A549 (cell line): Measurements from ENCODE around the gene FIBCD1. TPM values are rescaled to one million over a fixed set of nuclear protein-coding genes. Genes with fewer than 3 reads are reported as not detected.

Experiments used
- ATAC-seq, 2 experiments: fragments of 200-7000 bp in 1 of 2; fragments of >200 bp in 1 of 2; cut with Nextera tagmentation in 1 of 2; cut with Tn5 transposase in 1 of 2; 3 replicates each; pipeline versions ENCODE4 v1.8.0 to v1.9.1; 2018 to 2020; ENCODE audit warnings: mild to moderate bottlenecking in 1 of 2, moderate library complexity in 1 of 2
- CTCF ChIA-PET: fragments of 300-600 bp; sonication (Branson Sonifier 250); formaldehyde crosslinking; extraction: SDS; loops from one replicate; lab custom pipeline; 2021; ENCODE audit warnings: antibody characterized with exemption, inconsistent platforms; lab: Yijun Ruan, JAX
- POLR2A ChIA-PET: fragments of 350-600 bp; formaldehyde crosslinking; extraction: SDS; loops from one replicate; lab custom pipeline; 2021; ENCODE audit warnings: antibody characterized with exemption, inconsistent platforms; lab: Yijun Ruan, JAX
- DNase-seq, 2 experiments: peaks; one replicate each; pipeline versions ENCODE4 v3.0.0 to v3.0.0-alpha.2; 2011 to 2016; ENCODE audit warnings: low read depth in 1 of 2, low spot score in 1 of 2
- FAIRE-seq: peaks from 2 replicates; lab custom pipeline; 2011; peaks lifted over from hg19 to GRCh38; lab: Jason Lieb, UNC
- H3K27ac ChIP-seq, 2 experiments: fragments of >200 bp; sonication (Bioruptor Twin); formaldehyde crosslinking; 3 replicates each; pipeline ENCODE4 v1.5.1; 2016 to 2017
- H3K4me1 ChIP-seq: fragments of >200 bp; sonication (Bioruptor Twin); formaldehyde crosslinking; 3 replicates; pipeline ENCODE4 v1.6.1; 2016
- H3K4me2 ChIP-seq: fragments of >200 bp; sonication (Bioruptor Twin); formaldehyde crosslinking; 3 replicates; pipeline ENCODE4 v1.6.1; 2016
- H3K4me3 ChIP-seq: fragments of >200 bp; sonication (Bioruptor Twin); formaldehyde crosslinking; 3 replicates; pipeline ENCODE4 v1.5.1; 2016
- H3K9me3 ChIP-seq: fragments of >200 bp; sonication (Bioruptor Twin); formaldehyde crosslinking; 3 replicates; pipeline ENCODE4 v1.6.1; 2016
- CHD4 ChIP-seq: fragments of 200-600 bp; sonication (generic); IDR thresholded peaks from 2 replicates; pipeline ENCODE4 v1.6.1; 2016; ENCODE audit warnings: antibody characterized with exemption, mild to moderate bottlenecking, borderline replicate concordance
- EHF ChIP-seq: fragments of 250-450 bp; sonication (Bioruptor Pico); IDR thresholded peaks from 2 replicates; pipeline ENCODE4 v1.5.0; 2020; ENCODE audit warnings: mild to moderate bottlenecking
- EHMT2 ChIP-seq: fragments of 200-600 bp; sonication (generic); IDR thresholded peaks from 2 replicates; pipeline ENCODE4 v1.6.1; 2016; ENCODE audit warnings: antibody characterized with exemption, low read depth, mild to moderate bottlenecking, moderate library complexity
- ELK1 ChIP-seq: fragments of 150-350 bp; IDR thresholded peaks from 2 replicates; pipeline ENCODE4 v1.6.1; 2014; ENCODE audit warnings: low read depth, mild to moderate bottlenecking, low read length
- FOSB ChIP-seq: fragments of 250-450 bp; sonication (Bioruptor Pico); IDR thresholded peaks from 2 replicates; pipeline ENCODE4 v1.5.0; 2020; ENCODE audit warnings: mild to moderate bottlenecking, moderate library complexity
- FOSL2 ChIP-seq, 2 experiments: fragments of 450-650 bp in 1 of 2; fragments of >200 bp in 1 of 2; sonication (Bioruptor Twin) in 1 of 2; formaldehyde crosslinking; IDR thresholded peaks; 2 replicates each; pipeline versions ENCODE4 v1.5.0 to v1.6.1; 2016 to 2020; ENCODE audit warnings: mild to moderate bottlenecking in 1 of 2, moderate library complexity in 1 of 2
- FOXS1 ChIP-seq: fragments of 250-450 bp; sonication (Bioruptor Pico); IDR thresholded peaks from 2 replicates; pipeline ENCODE4 v1.5.0; 2020; ENCODE audit warnings: mild to moderate bottlenecking, moderate library complexity
- HDAC2 ChIP-seq: fragments of 200-600 bp; sonication (generic); IDR thresholded peaks from 2 replicates; pipeline ENCODE4 v1.6.1; 2016
- KDM5A ChIP-seq: fragments of 200-600 bp; sonication (generic); IDR thresholded peaks from 2 replicates; pipeline ENCODE4 v1.6.1; 2016; ENCODE audit warnings: antibody characterized with exemption, mild to moderate bottlenecking
- NFE2L2 ChIP-seq: fragments of 150-350 bp; conservative IDR thresholded peaks from 2 replicates; pipeline ENCODE4 v1.6.1; 2014; ENCODE audit warnings: low read length
- POLR2A ChIP-seq: IDR thresholded peaks from 2 replicates; pipeline ENCODE4 v1.6.1; 2012; ENCODE audit warnings: mild to moderate bottlenecking, low read length
- POLR2AphosphoS2 ChIP-seq: conservative IDR thresholded peaks from 2 replicates; pipeline ENCODE4 v1.6.1; 2012; ENCODE audit warnings: low read length, improper control_type of control experiment, inconsistent platforms
- RFX5 ChIP-seq: fragments of 450-650 bp; IDR thresholded peaks from 2 replicates; pipeline ENCODE4 v1.7.1; 2014; ENCODE audit warnings: antibody characterized with exemption, mild to moderate bottlenecking, moderate library complexity
- SREBF2 ChIP-seq: fragments of 450-650 bp; IDR thresholded peaks from 2 replicates; pipeline ENCODE4 v1.6.1; 2014; ENCODE audit warnings: mild to moderate bottlenecking, moderate library complexity
- TP53 ChIP-seq: fragments of 250-450 bp; sonication (Bioruptor Pico); IDR thresholded peaks from 2 replicates; pipeline ENCODE4 v1.5.0; 2021; ENCODE audit warnings: mild to moderate bottlenecking, moderate library complexity
- USF2 ChIP-seq: fragments of 450-650 bp; IDR thresholded peaks from 2 replicates; pipeline ENCODE4 v1.6.1; 2014; ENCODE audit warnings: antibody characterized with exemption
- ZFP36 ChIP-seq: fragments of 450-650 bp; IDR thresholded peaks from 2 replicates; pipeline ENCODE4 v1.6.1; 2014; ENCODE audit warnings: borderline replicate concordance; ENCODE audit not compliant: partially characterized antibody
- WGBS: methylation state at CpG from one replicate; pipeline ENCODE4 v1.1.6; 2017; ENCODE audit errors: missing lambda C conversion rate; 5-methylcytosine and 5-hydroxymethylcytosine counted together
- polyA plus RNA-seq, 4 experiments: library from polyadenylated mRNA; depleted of rRNA in 3 of 4; stranded (reverse); fragments of >200 nt; fragmentation: RNase III in 1 of 4; extraction: RNeasy Plus Mini Kit Qiagen cat#74134 plus additional on column Dnase treatment in 1 of 4; gene quantifications; 2 replicates in 3 of 4; 3 replicates in 1 of 4; pipeline ENCODE4 v1.2.3, GENCODE V29; 2011 to 2017

The FIBCD1 gene
- polyA plus RNA-seq, 2 of the 4 experiments (the other 2 are of a cell fraction) = 4.8 to 4.9 TPM

GRCh38 chr9:130950039-130950311 lies 10.9 kb upstream of the FIBCD1 start:
- POLR2A ChIA-PET = no interaction called here
- WGBS = 41% methylated on average over 1 of the region's 1 CpG
- CTCF ChIA-PET = interaction anchor here (0.6 to 3.7 kb wide), 4 partner anchors 26 to 243 kb away, joined by 3 to 14 read pairs (median 3); no protein-coding TSS in a partner anchor
- ATAC-seq = no peak
- H3K9me3 ChIP-seq = peaks cover 15% of the 10 kb centered on the region
- no peak overlapping the region for H3K4me2 ChIP-seq
- H3K4me3 ChIP-seq = no peak overlapping the region
- H3K27ac ChIP-seq = no peak overlapping the region
- DNase-seq = no peak
- no peak for FAIRE-seq
- TF ChIP-seq FOXS1 (CRISPR knock-in tag) = no peak
- no peak for TF ChIP-seq KDM5A
- no peak for TF ChIP-seq ZFP36
- TF ChIP-seq FOSB = no peak
- no peak for TF ChIP-seq HDAC2
- no peak for TF ChIP-seq POLR2A
- TF ChIP-seq, all 56 proteins: peak for 0
- peaks cover 28% of the 10 kb centered on the region for H3K4me1 ChIP-seq

- DNase-seq = no peak
- no peak overlapping the region for H3K4me2 ChIP-seq
- 41% methylated on average over 8 of the region's 8 CpGs for WGBS
- CTCF ChIA-PET = interaction anchor here (0.6 to 3.7 kb wide), 7 partner anchors 14 to 243 kb away, joined by 3 to 14 read pairs (median 3); no protein-coding TSS in a partner anchor
- POLR2A ChIA-PET = no interaction called here
- no peak overlapping the region for H3K4me3 ChIP-seq
- ATAC-seq = no peak
- H3K9me3 ChIP-seq = peaks cover 15% of the 10 kb centered on the region
- FAIRE-seq = no peak
- peaks cover 34% of the 10 kb centered on the region for H3K4me1 ChIP-seq
- H3K27ac ChIP-seq = peak overlapping the region in 1 of 2 experiments; percentile 71; a peak in 1 of 6 replicates
- TF ChIP-seq TP53 (CRISPR knock-in tag) (no peak), RFX5 (no peak), ELK1 (no peak), NFE2L2 (no peak), SREBF2 (no peak), FOSL2 (IDR thresholded peaks at IDR 0.05) (no peak), FOSL2 (CRISPR knock-in tag; IDR thresholded peaks at IDR 0.05) (0 out of 2 replicates have a peak, but pooled peaks have one; percentile 15)
These were observed 10.4 kb upstream of the FIBCD1 start for GRCh38 chr9:130949188-130950038.

- no peak for FAIRE-seq
- POLR2A ChIA-PET = no interaction called here
These were observed 9.2 kb upstream of the FIBCD1 start for GRCh38 chr9:130948266-130948665.

More at GRCh38 chr9:130948266-130948665, 9.2 kb upstream of the FIBCD1 start:
- peak overlapping the region; percentile 71 to 75; a peak in 3 of 6 replicates for H3K27ac ChIP-seq
- 94% methylated on average over 8 of the region's 8 CpGs for WGBS
- TF ChIP-seq USF2 (no peak), EHF (CRISPR knock-in tag) (no peak), HDAC2 (no peak), ELK1 (no peak), EHMT2 (no peak), POLR2AphosphoS2 (no peak), CHD4 (no peak)
- no peak overlapping the region for H3K4me2 ChIP-seq
- no peak overlapping the region for H3K4me3 ChIP-seq
- DNase-seq = no peak
- ATAC-seq = no peak
- H3K9me3 ChIP-seq = peaks cover 15% of the 10 kb centered on the region
- peaks cover 34% of the 10 kb centered on the region for H3K4me1 ChIP-seq
- CTCF ChIA-PET = interaction anchor here (0.8 to 3.7 kb wide), 6 partner anchors 9 to 100 kb away, joined by 3 to 14 read pairs (median 6); partner anchors contain the start of gene FIBCD1
